A549 treated with Mapracorat at 1 μM for 4 hours (cell line): Measurements from ENCODE around the gene EFCAB5. TPM values are rescaled to one million over a fixed set of nuclear protein-coding genes. Genes with fewer than 3 reads are reported as not detected.

Source experiments
- total RNA-seq: library from RNA; stranded (reverse); fragments of 200-300 nt; extraction: Qiagen RNA extraction; gene quantifications from 5 replicates; pipeline ENCODE4 v1.2.3, GENCODE V29; 2022

Gene EFCAB5
- 0.15 to 0.34 TPM (median 0.18 TPM) in 4 of 5 replicates, not detected in the other for total RNA-seq

DNA sequence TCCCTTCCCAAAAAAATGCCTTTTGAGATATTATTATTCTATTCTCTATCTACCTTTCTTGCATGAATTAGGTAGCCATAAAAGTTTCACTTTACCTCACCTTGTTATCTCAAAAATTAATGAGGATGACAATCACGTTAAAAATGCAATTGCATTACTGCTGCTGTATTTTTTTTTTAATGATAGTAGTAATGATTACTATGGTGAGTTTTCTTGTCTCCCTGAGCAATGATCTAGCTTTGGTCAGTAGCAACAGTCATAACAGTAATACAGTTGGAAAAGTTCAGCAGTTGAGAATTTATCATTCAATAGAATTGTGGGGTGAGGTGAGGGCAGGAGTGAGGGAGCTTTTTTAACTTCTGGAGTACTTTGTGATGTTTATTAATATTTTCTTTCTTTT lies at the start of gene EFCAB5:
TSS of gene EFCAB5 (plus strand) at position 301 of the 400 bp plus-strand sequence. CDS start 163 bp downstream, outside the sequence.

DNA sequence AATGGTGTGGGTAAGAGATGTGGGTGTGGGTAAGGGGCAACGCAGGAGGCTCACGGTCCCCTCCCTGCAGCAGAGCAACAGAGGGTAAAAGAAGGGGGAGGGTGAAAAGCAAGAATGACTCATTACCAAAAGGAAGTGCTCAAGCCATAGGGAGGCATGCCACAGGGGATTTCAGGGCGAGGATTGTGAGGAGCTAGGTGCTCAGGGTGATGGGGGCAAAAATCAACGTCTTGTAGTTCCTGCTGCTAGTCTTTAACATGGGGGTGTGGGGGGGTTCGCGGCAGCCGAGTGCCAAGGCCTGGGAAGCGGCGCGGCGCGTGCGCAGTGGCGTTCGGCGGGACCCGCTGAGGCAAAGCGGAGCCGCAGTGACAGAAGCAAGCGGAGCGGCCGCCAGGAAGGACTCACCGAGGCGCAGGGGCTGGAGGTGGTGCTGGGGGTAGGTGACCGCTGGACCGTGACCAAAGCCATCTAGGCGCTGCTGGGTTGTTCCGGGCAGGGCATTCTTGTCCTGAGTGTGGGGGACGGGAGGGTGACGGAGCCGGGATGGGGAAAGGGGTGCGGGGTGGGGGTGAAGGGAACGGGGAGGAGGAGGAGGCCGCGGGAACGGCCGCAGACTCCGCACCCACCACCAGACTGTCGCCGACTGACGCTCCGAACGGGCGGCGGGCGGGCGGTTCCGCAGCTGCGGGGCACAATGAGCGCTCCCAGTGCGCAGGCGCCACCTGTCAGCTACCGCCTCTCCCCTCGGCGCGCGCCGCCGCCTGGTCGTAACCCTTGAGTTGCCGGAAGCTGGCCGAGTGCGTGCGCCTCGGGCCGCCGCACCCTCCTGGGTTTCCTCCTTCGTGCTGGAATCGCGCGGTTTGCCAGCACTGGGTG lies 11.7 kb upstream of the EFCAB5 start, which contains the start of gene SSH2:
TSS of gene SSH2 (minus strand) at position 696 of the 876 bp plus-strand sequence. CDS start at position 468, 228 bp downstream.

DNA sequence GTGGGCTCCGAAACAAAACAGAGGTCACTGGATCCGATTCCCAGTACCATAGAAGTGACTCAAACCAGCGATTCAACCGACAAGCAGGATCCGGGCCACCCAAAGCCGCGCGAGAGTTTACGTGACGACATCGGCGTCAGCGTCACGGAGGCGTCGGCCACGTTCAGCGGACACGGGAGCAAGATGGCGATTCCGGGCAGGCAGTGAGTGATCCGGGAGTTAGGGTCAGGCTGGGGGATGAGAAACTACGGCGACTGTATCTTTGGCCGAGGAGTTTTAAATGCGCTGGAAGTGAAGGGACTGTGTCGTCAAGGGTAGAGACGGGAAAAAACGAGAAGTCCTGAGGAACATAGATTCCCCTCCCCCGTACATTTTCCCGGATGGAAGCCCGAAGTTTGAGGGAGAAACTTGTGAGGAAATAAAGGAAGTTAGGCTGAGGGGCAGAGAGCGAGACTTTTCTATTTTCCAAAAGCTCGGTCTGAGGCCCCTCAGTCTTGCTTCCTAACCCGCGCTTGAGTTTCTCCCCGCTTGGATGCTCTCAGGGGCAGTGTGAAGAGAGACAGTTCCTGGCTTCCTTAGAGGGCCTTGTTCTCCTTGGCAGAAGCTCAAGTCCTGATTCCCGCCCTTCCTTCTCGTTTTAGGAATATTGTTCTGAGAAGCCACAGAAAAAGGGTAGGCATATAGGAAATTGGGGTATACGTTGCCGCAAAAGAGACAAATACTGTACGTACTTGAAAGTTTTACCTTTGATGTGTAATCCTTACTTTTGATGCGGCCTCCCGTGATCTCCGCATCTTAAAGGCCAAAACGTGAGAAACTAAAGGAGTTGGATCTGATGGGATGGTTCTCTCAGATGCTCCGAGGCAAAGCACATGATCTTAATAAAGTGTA lies 175.5 kb downstream of the EFCAB5 start, which contains the start of gene NSRP1:
TSS of gene NSRP1 (plus strand) at position 156 of the 891 bp plus-strand sequence. CDS start at position 184, 28 bp downstream.

Other genes starting within 250 kb of the EFCAB5 start
- gene SSH2, start 11.4 kb upstream of the EFCAB5 start, total RNA-seq = 24.0 to 33.0 TPM (median 30.2 TPM) in 5 replicates
- 27.4 to 38.2 TPM (median 29.8 TPM) in 5 replicates for gene NSRP1, start 175.2 kb downstream of the EFCAB5 start, total RNA-seq